Neural cell (in vitro differentiated cells): ENCODE results near the gene SLC34A3. TPM values are rescaled to one million over a fixed set of nuclear protein-coding genes. Genes with fewer than 3 reads are reported as not detected.

Source experiments
- H2AFZ ChIP-seq: fragments of 200-600, 300-800 bp; sonication (generic), shearing (Covaris generic); 2 replicates; pipeline ENCODE4 v1.6.0; 2014; ENCODE audit warnings: low read depth, mild to moderate bottlenecking, antibody characterized with exemption, low read length, moderate library complexity
- H3F3A ChIP-seq: fragments of 200-600 bp; shearing (Covaris generic); 2 replicates; pipeline ENCODE4 v1.6.1; 2016; ENCODE audit warnings: mild to moderate bottlenecking, moderate library complexity, mixed read lengths, antibody characterized with exemption, low read length; ENCODE audit not compliant: insufficient read depth, poor library complexity, severe bottlenecking
- H3K27ac ChIP-seq: fragments of 200-600, 300-800 bp; sonication (generic), shearing (Covaris generic); 2 replicates; pipeline ENCODE4 v1.5.1; 2014; ENCODE audit warnings: mild to moderate bottlenecking, low read length, moderate library complexity
- H3K27me3 ChIP-seq: fragments of 300-800, 200-600 bp; sonication (generic), shearing (Covaris generic); 2 replicates; pipeline ENCODE4 v1.6.0; 2014; ENCODE audit warnings: mild to moderate bottlenecking, low read depth, low read length, moderate library complexity; ENCODE audit not compliant: insufficient read depth
- H3K36me3 ChIP-seq: fragments of 300-800, 200-600 bp; sonication (generic), shearing (Covaris generic); 2 replicates; pipeline ENCODE4 v1.5.1; 2014; ENCODE audit warnings: mild to moderate bottlenecking, antibody characterized with exemption, low read length, moderate library complexity; ENCODE audit not compliant: insufficient read depth
- H3K4me2 ChIP-seq: fragments of 300-800, 200-600 bp; sonication (generic), shearing (Covaris generic); 2 replicates; pipeline ENCODE4 v1.6.0; 2014; ENCODE audit warnings: mild to moderate bottlenecking, low read length
- H3K4me3 ChIP-seq: fragments of 300-800, 200-600 bp; sonication (generic), shearing (Covaris generic); 2 replicates; pipeline ENCODE4 v1.5.1; 2014; ENCODE audit warnings: mild to moderate bottlenecking, low read length, moderate library complexity
- H3K79me2 ChIP-seq: fragments of 200-600 bp; shearing (Covaris generic); replicated peaks from 2 replicates; pipeline ENCODE4 v1.6.0; 2014; ENCODE audit warnings: mild to moderate bottlenecking, low read length, moderate library complexity; ENCODE audit not compliant: insufficient read depth
- H3K9ac ChIP-seq: fragments of 300-800, 200-600 bp; sonication (generic), shearing (Covaris generic); 2 replicates; pipeline ENCODE4 v1.6.1; 2016; ENCODE audit warnings: mild to moderate bottlenecking, low read length, mixed read lengths
- H3K9me2 ChIP-seq: fragments of 200-600 bp; shearing (Covaris generic); 2 replicates; pipeline ENCODE4 v1.6.1; 2016; ENCODE audit warnings: mild to moderate bottlenecking, low read length, mixed read lengths; ENCODE audit not compliant: insufficient read depth
- H3K9me3 ChIP-seq: fragments of 200-600, 300-800 bp; sonication (generic), shearing (Covaris generic); 2 replicates; pipeline ENCODE4 v1.6.1; 2016; ENCODE audit warnings: mild to moderate bottlenecking, mixed run types, low read length, moderate library complexity, mixed read lengths
- H4K20me1 ChIP-seq: fragments of 200-600 bp; shearing (Covaris generic); 2 replicates; pipeline ENCODE4 v1.6.1; 2016; ENCODE audit warnings: mild to moderate bottlenecking, mixed run types; ENCODE audit not compliant: insufficient read depth
- EP300 ChIP-seq: fragments of 450-650 bp; conservative IDR thresholded peaks from 2 replicates; pipeline ENCODE4 v1.6.1; 2014; ENCODE audit warnings: antibody characterized with exemption, mild to moderate bottlenecking, moderate library complexity; ENCODE audit not compliant: poor library complexity, severe bottlenecking
- EZH2 ChIP-seq: fragments of 200-600, 300-800 bp; shearing (Covaris generic), sonication (generic); IDR thresholded peaks from 2 replicates; pipeline ENCODE4 v1.6.1; 2014; ENCODE audit warnings: antibody characterized with exemption, low read length, borderline replicate concordance, mild to moderate bottlenecking; ENCODE audit not compliant: insufficient read depth, poor library complexity, severe bottlenecking
- MXI1 ChIP-seq: fragments of 450-650 bp; conservative IDR thresholded peaks from 2 replicates; pipeline ENCODE4 v1.6.1; 2014; ENCODE audit warnings: antibody characterized with exemption, mild to moderate bottlenecking; ENCODE audit not compliant: poor library complexity, severe bottlenecking
- POLR2AphosphoS5 ChIP-seq: IDR thresholded peaks from 2 replicates; pipeline ENCODE4 v1.6.1; 2012
- RAD21 ChIP-seq: fragments of 450-650 bp; conservative IDR thresholded peaks from 2 replicates; pipeline ENCODE4 v1.6.1; 2014; ENCODE audit warnings: antibody characterized with exemption, mild to moderate bottlenecking, moderate library complexity
- SMC3 ChIP-seq: fragments of 450-650 bp; conservative IDR thresholded peaks from 2 replicates; pipeline ENCODE4 v1.6.1; 2014; ENCODE audit warnings: antibody characterized with exemption, mild to moderate bottlenecking, moderate library complexity; ENCODE audit not compliant: poor library complexity
- TAF1 ChIP-seq: IDR thresholded peaks from 2 replicates; pipeline ENCODE4 v1.6.1; 2012; ENCODE audit warnings: low read depth
- polyA plus RNA-seq: library from polyadenylated mRNA; depleted of rRNA; stranded (reverse); fragments of >200 nt; gene quantifications from 2 replicates; pipeline ENCODE4 v1.2.3, GENCODE V29; 2014
- TF ChIP-seq, protein P1 (sequence below): fragments of 450-650 bp; IDR thresholded peaks from 2 replicates; pipeline ENCODE4 v1.5.1; 2014; ENCODE audit warnings: antibody characterized with exemption, mild to moderate bottlenecking, moderate library complexity; ENCODE audit not compliant: poor library complexity, severe bottlenecking
- TF ChIP-seq, protein P2 (sequence below): IDR thresholded peaks from 2 replicates; pipeline ENCODE4 v1.6.1; 2012; ENCODE audit warnings: borderline replicate concordance

Gene SLC34A3
- polyA plus RNA-seq, 1 donor from 2014 or later: 0.27 TPM

DNA sequence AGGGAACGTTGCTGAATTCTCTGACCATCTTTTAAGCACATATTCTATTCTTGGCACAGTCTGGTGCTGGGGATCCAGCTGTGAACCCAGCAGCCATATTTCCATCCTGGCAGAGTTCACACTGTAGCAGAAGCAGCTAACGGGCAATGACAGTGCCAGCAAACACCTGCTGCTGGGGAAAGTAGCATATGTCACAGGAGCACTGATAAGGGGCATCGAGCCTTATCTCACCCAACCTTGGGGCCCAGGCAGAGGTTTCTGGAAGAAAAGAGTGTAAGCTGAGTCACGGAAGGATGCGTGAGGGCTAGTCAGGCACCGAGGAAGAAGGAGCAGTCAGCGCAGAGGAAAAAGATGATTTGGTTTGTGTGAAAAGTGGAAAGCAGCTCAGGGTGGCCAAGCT, 24.1 kb upstream of the SLC34A3 start:
- no peaks in the 10 kb centered on the region for H3K27me3 ChIP-seq
- peak overlapping the region; percentile 83 for H3K9ac ChIP-seq
- peak overlapping the region; percentile 100 for H3K4me3 ChIP-seq
- no peaks in the 10 kb centered on the region for H4K20me1 ChIP-seq
- H3K9me2 ChIP-seq: no peaks in the 10 kb centered on the region
- H2AFZ ChIP-seq: no peak overlapping the region
- H3K4me2 ChIP-seq: peak overlapping the region; percentile 91
- H3K27ac ChIP-seq: no peak overlapping the region
- TF ChIP-seq EZH2 (no peak), RAD21 (no peak), POLR2AphosphoS5 (no peak), SMC3 (no peak), MXI1 (no peak), EP300 (no peak), TAF1 (no peak)
- TF ChIP-seq, protein P1, sequence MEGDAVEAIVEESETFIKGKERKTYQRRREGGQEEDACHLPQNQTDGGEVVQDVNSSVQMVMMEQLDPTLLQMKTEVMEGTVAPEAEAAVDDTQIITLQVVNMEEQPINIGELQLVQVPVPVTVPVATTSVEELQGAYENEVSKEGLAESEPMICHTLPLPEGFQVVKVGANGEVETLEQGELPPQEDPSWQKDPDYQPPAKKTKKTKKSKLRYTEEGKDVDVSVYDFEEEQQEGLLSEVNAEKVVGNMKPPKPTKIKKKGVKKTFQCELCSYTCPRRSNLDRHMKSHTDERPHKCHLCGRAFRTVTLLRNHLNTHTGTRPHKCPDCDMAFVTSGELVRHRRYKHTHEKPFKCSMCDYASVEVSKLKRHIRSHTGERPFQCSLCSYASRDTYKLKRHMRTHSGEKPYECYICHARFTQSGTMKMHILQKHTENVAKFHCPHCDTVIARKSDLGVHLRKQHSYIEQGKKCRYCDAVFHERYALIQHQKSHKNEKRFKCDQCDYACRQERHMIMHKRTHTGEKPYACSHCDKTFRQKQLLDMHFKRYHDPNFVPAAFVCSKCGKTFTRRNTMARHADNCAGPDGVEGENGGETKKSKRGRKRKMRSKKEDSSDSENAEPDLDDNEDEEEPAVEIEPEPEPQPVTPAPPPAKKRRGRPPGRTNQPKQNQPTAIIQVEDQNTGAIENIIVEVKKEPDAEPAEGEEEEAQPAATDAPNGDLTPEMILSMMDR: no peak
- TF ChIP-seq, protein P2, sequence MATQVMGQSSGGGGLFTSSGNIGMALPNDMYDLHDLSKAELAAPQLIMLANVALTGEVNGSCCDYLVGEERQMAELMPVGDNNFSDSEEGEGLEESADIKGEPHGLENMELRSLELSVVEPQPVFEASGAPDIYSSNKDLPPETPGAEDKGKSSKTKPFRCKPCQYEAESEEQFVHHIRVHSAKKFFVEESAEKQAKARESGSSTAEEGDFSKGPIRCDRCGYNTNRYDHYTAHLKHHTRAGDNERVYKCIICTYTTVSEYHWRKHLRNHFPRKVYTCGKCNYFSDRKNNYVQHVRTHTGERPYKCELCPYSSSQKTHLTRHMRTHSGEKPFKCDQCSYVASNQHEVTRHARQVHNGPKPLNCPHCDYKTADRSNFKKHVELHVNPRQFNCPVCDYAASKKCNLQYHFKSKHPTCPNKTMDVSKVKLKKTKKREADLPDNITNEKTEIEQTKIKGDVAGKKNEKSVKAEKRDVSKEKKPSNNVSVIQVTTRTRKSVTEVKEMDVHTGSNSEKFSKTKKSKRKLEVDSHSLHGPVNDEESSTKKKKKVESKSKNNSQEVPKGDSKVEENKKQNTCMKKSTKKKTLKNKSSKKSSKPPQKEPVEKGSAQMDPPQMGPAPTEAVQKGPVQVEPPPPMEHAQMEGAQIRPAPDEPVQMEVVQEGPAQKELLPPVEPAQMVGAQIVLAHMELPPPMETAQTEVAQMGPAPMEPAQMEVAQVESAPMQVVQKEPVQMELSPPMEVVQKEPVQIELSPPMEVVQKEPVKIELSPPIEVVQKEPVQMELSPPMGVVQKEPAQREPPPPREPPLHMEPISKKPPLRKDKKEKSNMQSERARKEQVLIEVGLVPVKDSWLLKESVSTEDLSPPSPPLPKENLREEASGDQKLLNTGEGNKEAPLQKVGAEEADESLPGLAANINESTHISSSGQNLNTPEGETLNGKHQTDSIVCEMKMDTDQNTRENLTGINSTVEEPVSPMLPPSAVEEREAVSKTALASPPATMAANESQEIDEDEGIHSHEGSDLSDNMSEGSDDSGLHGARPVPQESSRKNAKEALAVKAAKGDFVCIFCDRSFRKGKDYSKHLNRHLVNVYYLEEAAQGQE: no peak
- no peaks in the 10 kb centered on the region for H3K36me3 ChIP-seq
- H3K9me3 ChIP-seq: no peaks in the 10 kb centered on the region
- H3K79me2 ChIP-seq: peaks cover 31% of the 10 kb centered on the region
- H3F3A ChIP-seq: no peaks in the 10 kb centered on the region

DNA sequence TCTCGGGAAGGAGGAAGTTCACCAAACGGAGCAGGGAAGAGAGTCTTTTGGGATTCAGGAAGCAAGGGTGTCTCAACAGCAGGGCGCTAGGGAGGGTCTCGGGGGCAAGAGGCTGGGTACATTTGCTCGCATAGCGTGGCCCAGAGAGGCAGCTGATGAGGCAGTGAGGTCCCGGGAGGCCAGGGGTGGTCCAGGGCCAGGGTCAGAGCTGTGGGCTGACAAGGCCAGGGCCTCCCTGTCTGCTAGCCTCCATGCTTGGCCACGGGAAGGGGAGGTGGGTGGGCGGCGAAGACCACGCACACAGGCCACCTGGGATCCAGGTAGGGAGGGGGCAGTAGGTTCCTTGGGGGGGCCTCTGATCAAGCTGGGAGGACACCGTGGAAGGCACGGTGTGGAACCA, 19.2 kb upstream of the SLC34A3 start:
- Histone ChIP-seq H3K27me3 (no peaks in the 10 kb centered on the region), H3K36me3 (no peaks in the 10 kb centered on the region)

More for the DNA sequence above, 19.2 kb upstream of the SLC34A3 start:
- Histone ChIP-seq H3K4me2 (no peak overlapping the region), H3K9me2 (no peaks in the 10 kb centered on the region), H3K27ac (no peak overlapping the region), H3K79me2 (peaks cover 2% of the 10 kb centered on the region), H3F3A (no peaks in the 10 kb centered on the region), H3K9ac (no peak overlapping the region), H3K9me3 (no peaks in the 10 kb centered on the region), H3K4me3 (no peak overlapping the region), H4K20me1 (no peaks in the 10 kb centered on the region), H2AFZ (no peak overlapping the region)
- TF ChIP-seq TAF1: no peak
- TF ChIP-seq EP300: no peak
- no peak for TF ChIP-seq EZH2
- TF ChIP-seq, protein P2: no peak
